ENCODE measurements around the gene MAB21L2. TPM values are rescaled to one million over a fixed set of nuclear protein-coding genes. Genes with fewer than 3 reads are reported as not detected.

MAB21L2 gene
- total RNA-seq, 1 donor: 40.5 TPM

DNA sequence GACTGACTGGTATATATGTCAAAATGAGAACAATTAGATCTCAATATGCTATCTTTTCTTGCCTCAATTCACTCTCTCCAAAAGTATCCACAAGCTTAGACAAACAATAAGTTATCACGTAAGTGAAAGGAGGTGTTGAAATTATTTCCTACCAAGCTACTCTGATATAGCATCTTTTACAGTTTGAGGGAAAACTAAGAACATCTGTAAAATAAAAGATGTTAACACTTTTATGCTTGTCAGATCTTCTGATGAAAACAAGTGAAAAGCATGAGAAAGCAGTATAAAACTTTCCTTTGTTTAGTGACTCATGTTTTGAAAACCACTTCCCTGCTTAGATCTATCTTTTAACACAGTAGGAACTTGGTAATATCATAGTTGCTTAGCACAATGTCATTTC lies 8.4 kb upstream of the MAB21L2 start:
- H3K27ac ChIP-seq (ENCODE audit: low read depth, low read length): peak overlapping the region; percentile 24
- H4K20me1 ChIP-seq (ENCODE audit: insufficient read depth, low read length): no peaks in the 10 kb centered on the region
- TF ChIP-seq, protein P1, sequence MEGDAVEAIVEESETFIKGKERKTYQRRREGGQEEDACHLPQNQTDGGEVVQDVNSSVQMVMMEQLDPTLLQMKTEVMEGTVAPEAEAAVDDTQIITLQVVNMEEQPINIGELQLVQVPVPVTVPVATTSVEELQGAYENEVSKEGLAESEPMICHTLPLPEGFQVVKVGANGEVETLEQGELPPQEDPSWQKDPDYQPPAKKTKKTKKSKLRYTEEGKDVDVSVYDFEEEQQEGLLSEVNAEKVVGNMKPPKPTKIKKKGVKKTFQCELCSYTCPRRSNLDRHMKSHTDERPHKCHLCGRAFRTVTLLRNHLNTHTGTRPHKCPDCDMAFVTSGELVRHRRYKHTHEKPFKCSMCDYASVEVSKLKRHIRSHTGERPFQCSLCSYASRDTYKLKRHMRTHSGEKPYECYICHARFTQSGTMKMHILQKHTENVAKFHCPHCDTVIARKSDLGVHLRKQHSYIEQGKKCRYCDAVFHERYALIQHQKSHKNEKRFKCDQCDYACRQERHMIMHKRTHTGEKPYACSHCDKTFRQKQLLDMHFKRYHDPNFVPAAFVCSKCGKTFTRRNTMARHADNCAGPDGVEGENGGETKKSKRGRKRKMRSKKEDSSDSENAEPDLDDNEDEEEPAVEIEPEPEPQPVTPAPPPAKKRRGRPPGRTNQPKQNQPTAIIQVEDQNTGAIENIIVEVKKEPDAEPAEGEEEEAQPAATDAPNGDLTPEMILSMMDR (IDR thresholded peaks at IDR 0.05; ENCODE audit: extremely low read depth, low read depth, low read length): no peak
- H3K79me2 ChIP-seq (ENCODE audit: insufficient read depth, low read length): peaks cover 43% of the 10 kb centered on the region
- no peak overlapping the region for H3K4me3 ChIP-seq (ENCODE audit: insufficient read depth, low read length)
- peaks cover 24% of the 10 kb centered on the region for H3K4me1 ChIP-seq (ENCODE audit: insufficient read depth, low read length)
- no peaks in the 10 kb centered on the region for H3K9me3 ChIP-seq (ENCODE audit: low read depth, low read length)
- DNase-seq (ENCODE audit: insufficient read length, low spot score, missing footprints): peak; percentile 25
- peak overlapping the region; percentile 39 for H3K4me2 ChIP-seq (ENCODE audit: insufficient read depth, low read length)
- H3K27me3 ChIP-seq (ENCODE audit: insufficient read depth, low read length): no peaks in the 10 kb centered on the region
- no peak overlapping the region for H2AFZ ChIP-seq (ENCODE audit: low read length)
- H3K36me3 ChIP-seq (ENCODE audit: insufficient read depth, low read length): no peaks in the 10 kb centered on the region

DNA sequence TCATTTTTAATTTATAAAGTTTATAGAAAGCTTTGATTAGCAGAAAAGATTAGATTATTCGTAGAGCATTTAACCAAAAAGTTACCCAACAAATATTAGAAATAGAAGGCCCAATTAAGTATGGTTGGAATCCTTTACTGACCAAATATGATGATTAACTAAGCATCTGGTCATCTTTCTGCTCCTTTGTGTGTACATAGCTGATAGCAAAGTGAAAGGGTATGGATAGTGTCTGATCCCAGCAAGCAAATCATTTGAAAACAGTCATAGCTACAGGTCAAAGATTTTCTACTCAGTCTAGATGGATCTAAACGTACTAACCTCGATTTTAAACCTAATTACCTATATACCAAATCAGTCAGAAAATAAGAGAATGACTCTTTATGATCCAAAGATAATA lies 7.3 kb upstream of the MAB21L2 start:
- peaks cover 51% of the 10 kb centered on the region for H3K79me2 ChIP-seq (ENCODE audit: insufficient read depth, low read length)
- no peaks in the 10 kb centered on the region for H4K20me1 ChIP-seq (ENCODE audit: insufficient read depth, low read length)
- H3K27me3 ChIP-seq (ENCODE audit: insufficient read depth, low read length): no peaks in the 10 kb centered on the region
- H3K4me2 ChIP-seq (ENCODE audit: insufficient read depth, low read length): no peak overlapping the region
- DNase-seq (ENCODE audit: insufficient read length, low spot score, missing footprints): no peak
- H3K4me3 ChIP-seq (ENCODE audit: insufficient read depth, low read length): no peak overlapping the region
- TF ChIP-seq, protein P1 (IDR thresholded peaks at IDR 0.05; ENCODE audit: extremely low read depth, low read depth, low read length): no peak
- no peaks in the 10 kb centered on the region for H3K36me3 ChIP-seq (ENCODE audit: insufficient read depth, low read length)
- H3K9me3 ChIP-seq (ENCODE audit: low read depth, low read length): no peaks in the 10 kb centered on the region
- H3K4me1 ChIP-seq (ENCODE audit: insufficient read depth, low read length): peaks cover 19% of the 10 kb centered on the region
- H2AFZ ChIP-seq (ENCODE audit: low read length): no peak overlapping the region
- no peak overlapping the region for H3K27ac ChIP-seq (ENCODE audit: low read depth, low read length)

DNA sequence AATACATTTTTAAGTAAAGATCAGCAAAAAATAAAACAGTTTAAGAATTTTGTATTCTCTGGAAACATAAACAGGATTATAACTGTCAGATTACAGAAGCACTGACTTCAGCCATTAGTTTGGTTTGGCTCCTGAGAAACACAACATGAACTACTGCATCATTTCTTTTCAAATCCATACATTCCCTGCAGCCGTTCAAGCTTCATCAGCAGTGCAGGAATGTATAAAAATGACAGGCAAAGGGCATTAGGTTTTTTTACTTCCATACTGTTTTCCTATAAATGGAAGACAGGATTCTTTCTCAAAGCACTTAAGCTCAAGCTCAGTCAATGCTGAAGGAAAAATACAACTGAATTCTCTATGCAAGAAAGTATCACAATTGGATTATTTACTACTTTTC lies 4.2 kb upstream of the MAB21L2 start:
- TF ChIP-seq, protein P1 (IDR thresholded peaks at IDR 0.05; ENCODE audit: extremely low read depth, low read depth, low read length): no peak
- H3K4me1 ChIP-seq (ENCODE audit: insufficient read depth, low read length): peaks cover 11% of the 10 kb centered on the region
- H3K36me3 ChIP-seq (ENCODE audit: insufficient read depth, low read length): no peaks in the 10 kb centered on the region
- H3K4me2 ChIP-seq (ENCODE audit: insufficient read depth, low read length): peak overlapping the region; percentile 59
- H3K9me3 ChIP-seq (ENCODE audit: low read depth, low read length): no peaks in the 10 kb centered on the region
- no peaks in the 10 kb centered on the region for H4K20me1 ChIP-seq (ENCODE audit: insufficient read depth, low read length)
- H2AFZ ChIP-seq (ENCODE audit: low read length): no peak overlapping the region
- H3K79me2 ChIP-seq (ENCODE audit: insufficient read depth, low read length): peaks cover 73% of the 10 kb centered on the region
- no peak for DNase-seq (ENCODE audit: insufficient read length, low spot score, missing footprints)
- peak overlapping the region; percentile 5 for H3K27ac ChIP-seq (ENCODE audit: low read depth, low read length)
- H3K4me3 ChIP-seq (ENCODE audit: insufficient read depth, low read length): no peak overlapping the region
- no peaks in the 10 kb centered on the region for H3K27me3 ChIP-seq (ENCODE audit: insufficient read depth, low read length)

DNA sequence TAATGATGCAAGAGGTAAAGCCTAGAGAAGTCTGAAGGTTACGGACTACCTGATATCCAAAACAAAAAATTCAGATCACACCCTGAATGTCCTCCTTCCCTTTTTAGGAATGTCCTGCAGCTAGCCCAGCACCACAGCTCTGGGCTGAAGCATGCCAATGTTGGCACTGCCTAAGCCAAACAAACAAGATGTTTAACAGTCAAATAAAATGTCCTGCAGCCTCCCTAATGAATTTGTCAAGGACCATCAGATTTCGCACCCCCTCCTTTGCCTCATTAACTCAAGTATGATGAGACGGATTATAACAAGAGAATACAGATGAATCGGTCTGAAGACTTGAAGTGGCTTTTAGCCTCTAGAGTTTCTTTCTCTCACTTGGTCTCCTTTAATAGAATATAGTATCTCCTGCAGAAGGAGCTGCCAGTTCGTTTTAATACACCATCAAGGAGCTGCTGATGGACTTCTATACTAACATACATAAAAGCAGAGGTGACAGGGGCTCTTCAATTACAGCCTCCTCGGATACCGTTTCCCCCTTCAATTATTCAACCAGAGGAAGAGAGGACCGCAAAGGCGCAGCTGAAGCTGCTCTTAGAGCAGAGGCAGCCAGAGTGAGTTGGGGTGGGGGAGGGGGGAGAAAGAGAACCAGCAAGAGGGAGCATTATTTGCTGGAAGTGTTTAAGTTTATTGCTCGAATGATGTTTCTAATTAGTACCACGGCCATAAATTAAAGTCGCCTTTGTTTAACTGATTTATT lies 3.0 kb upstream of the MAB21L2 start:
- Histone ChIP-seq H3K79me2 (ENCODE audit: insufficient read depth, low read length) (peaks cover 76% of the 10 kb centered on the region), H3K4me2 (ENCODE audit: insufficient read depth, low read length) (peak overlapping the region; percentile 77), H3K4me1 (ENCODE audit: insufficient read depth, low read length) (peaks cover 4% of the 10 kb centered on the region), H3K27ac (ENCODE audit: low read depth, low read length) (peak overlapping the region; percentile 63), H3K27me3 (ENCODE audit: insufficient read depth, low read length) (no peaks in the 10 kb centered on the region), H2AFZ (ENCODE audit: low read length) (peak overlapping the region; percentile 69), H3K9me3 (ENCODE audit: low read depth, low read length) (no peaks in the 10 kb centered on the region), H4K20me1 (ENCODE audit: insufficient read depth, low read length) (no peaks in the 10 kb centered on the region), H3K4me3 (ENCODE audit: insufficient read depth, low read length) (peak overlapping the region; percentile 84), H3K36me3 (ENCODE audit: insufficient read depth, low read length) (no peaks in the 10 kb centered on the region)
- TF ChIP-seq, protein P1 (IDR thresholded peaks at IDR 0.05; ENCODE audit: extremely low read depth, low read depth, low read length): no peak
- DNase-seq (ENCODE audit: insufficient read length, low spot score, missing footprints): peak; percentile 60
